HG03196 (cell line): ENCODE measurements around the gene UTF1.
"Not testable (repeated sequence)": the region's sequence is repeated elsewhere in the genome, so short reads cannot be mapped to it uniquely, and the experiment has no call there.

Source experiments
- ATAC-seq: cut with Tn5 transposase; IDR thresholded peaks from one replicate; pipeline ENCODE4 v1.9.1; 2021; ENCODE audit not compliant: unreplicated experiment

Gene UTF1

DNA sequence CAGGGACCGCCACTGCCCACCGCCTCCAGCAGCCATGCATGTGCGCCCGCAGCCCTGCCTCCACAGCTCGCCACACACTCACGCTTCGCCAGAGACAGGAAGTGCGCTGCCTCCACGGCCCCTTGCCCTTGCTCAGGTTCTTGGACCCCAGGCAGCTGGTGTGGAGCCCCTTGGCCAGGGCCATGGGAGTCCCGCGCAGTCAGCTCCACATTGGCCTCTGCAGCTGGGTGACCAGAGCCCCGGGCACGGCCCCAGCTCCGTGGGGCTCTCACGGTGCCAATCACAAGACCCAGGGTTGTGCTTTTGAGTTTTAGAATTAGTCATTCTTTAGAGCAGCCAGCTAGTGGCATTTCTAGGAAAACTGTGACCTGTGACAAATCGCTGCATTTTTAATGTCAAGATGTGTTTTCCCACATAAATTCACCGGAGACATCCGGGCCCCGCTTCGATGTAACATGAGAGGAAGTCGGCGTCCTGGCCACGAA, 4.3 kb upstream of the UTF1 start:
- ATAC-seq = no peak

DNA sequence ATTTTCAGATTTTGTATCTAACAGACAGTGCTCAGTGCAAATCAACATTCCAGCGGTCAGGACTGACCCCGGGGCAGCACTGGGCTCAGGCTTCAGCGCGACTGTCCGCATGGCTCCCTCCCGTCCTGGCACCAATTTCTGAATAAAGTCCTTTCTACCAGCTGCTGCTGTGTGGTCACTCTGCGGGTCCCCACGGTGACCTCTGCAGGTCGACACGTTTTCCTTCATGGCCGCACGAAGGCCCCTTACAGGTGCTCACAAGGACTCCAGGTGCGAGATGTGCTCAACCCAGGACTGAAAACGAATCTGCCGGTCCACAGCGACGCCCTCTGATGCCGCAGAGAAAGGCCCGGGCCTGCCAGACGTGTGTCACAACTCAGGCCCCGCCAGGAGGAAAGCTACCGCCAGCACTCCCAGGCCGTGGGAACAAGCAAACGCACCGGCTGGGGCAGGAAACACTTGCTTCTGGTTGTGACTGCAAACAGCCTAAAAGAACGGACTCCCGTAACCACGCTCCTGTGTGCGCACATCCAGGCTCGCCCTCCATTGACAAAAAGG, 3.7 kb upstream of the UTF1 start:
- ATAC-seq = no peak

DNA sequence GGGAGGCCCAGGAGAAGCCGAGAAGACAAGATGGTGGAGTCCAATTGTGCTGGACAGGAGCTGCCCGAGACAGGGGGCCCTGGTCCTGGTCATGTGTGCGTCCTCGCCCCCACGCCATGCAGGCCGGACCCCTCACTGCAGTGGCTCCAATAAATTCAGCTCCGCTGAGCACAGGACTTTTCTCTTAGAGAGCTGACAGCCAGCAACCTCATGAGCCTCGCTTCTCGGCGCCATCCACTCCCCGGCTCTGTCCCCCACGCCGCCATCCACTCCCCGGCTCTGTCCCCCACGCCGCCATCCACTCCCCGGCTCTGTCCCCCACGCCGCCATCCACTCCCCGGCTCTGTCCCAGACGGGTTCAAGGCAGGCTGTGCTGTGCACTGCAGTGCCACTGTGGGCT, 2.8 kb upstream of the UTF1 start:
- no peak for ATAC-seq

DNA sequence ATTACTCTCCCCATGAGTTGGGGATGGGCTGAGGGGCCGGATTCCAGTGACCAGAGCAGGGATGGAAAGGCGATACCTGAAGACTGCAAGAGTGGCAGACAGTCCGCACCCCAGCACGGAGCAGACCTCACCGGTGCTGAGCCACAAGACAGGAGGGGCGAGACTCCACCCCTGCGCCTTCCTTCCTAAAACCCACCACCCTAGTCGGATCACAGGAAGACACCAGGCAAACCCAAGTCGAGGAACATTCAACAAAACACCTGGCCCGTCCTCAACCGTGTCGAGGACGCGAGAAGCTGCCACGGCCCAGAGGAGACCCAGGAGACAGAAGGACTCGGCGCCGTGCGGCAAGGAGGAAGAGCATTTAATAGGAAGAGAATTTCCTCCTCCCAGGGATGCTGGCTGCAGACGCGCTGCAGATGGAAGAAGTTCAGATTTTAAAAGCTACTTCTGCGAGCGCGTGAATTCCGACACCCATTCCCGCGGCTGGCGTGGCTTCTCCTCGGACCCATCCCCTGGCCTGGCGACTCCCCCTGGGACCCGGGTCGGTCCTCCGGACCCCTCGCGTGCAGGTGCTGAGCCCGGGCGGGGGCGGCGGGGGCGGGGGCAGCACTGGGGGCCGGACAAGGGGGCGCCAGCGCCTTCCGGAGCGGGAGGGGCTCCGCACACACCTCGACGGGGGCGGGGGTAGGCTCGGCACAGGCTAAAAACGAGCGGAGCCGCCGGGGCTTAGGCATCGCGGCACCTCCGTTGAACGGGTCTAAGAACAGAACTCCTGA, 563 bp upstream of the UTF1 start:
- no peak for ATAC-seq

DNA sequence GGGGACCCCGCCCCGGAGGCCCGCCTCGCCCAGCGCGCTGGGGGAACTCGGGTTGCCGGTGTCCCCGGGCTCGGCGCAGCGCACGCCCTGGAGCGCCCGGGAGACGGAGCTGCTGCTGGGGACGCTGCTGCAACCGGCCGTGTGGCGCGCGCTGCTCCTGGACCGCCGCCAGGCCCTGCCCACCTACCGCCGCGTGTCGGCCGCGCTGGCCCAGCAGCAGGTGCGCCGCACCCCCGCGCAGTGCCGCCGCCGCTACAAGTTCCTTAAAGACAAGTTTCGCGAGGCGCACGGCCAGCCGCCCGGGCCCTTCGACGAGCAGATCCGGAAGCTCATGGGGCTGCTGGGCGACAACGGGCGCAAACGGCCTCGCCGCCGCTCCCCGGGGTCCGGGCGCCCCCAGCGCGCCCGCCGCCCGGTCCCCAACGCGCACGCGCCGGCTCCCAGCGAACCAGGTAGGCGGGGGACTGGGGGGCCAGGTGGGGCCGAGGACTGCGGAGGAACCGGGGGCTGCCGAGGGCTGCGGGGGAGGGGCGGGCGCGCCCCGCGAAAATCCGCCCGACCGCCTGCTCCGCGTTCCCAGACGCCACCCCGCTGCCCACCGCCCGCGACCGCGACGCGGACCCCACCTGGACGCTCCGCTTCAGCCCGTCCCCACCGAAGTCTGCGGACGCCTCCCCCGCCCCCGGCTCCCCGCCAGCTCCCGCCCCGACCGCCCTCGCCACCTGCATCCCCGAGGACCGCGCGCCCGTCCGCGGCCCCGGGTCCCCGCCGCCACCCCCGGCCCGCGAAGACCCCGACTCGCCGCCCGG, 574 bp downstream of the UTF1 start:
- ATAC-seq = no peak

DNA sequence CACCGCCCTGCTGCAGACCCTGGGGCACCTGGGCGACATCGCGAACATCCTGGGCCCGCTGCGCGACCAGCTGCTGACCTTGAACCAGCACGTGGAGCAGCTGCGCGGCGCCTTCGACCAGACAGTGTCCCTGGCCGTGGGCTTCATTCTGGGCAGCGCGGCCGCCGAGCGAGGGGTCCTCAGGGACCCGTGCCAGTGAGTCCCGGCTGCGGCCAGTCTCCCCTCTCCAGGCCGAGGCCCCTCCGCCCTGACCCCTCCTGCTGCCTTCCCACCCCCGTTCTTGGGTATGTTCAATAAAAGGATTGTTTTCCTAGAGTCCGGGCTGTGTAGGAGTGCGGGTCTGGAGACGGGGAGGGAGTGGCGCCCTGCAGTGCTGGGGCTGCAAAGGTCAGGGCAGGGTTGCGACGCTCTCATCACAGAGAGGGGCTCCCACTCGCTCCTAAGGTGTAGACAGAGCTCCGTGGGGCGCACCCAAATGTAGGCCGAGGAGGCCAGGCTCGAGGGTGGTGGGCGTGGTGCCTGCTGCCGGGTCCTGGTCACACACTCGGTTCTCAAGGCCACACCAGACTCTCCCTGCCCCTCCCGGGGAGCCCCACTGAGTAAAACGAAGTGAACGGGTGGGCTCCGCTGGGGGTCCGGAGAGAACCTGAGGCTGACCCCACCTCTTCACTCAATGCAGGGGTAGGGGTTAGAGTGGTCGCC, 1.4 kb downstream of the UTF1 start:
- no peak for ATAC-seq

DNA sequence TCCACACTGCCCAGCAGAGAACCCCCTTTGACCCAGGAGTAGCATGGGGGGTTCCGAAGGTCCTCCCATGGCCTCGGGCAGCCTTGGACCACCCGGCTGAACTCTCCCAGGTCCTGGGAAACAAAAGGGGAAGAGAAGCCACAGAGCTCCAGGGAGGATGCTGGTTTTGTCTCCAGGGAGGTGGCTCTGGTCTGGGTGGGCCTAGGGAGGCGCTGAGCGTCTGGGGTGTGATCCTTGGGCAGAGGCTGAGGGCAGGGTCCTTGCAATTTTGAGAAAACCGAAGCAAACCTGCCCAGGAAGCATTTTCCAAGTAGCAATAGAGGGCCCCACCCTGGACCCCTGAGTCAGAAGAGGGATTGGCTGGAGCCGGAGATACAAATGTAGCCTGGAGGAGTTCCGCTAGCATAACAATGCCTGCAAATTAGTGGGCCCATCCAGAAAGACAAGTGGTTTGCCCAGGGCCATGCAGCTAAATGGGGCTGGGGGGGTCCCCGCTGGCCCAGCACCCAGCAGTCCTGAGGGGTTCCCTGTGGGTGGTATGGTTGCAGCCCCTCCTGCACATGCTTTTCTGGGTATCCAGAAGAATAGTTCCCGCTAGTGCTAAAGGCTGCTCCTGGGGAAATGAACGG, 2.0 kb downstream of the UTF1 start:
- ATAC-seq = no peak

DNA sequence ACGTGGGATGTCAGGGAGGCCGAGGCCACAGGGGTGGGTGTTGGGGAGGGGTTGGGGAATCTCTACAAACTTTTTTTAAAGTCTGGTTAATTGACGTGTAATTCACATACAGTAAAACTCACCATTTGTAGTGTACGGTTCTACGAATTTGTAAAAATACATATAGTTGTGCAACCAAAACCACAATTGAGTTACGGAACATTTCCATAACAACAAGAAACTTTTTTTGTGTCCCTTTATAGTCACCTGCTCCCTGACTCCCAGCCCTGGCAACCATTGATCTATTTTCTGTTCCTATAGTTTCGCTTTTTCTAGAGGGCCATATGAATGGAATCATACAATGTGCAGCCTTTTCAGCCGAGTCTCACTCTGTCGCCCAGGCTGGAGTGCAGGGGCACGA, 4.8 kb downstream of the UTF1 start:
- not testable (repeated sequence) for ATAC-seq

DNA sequence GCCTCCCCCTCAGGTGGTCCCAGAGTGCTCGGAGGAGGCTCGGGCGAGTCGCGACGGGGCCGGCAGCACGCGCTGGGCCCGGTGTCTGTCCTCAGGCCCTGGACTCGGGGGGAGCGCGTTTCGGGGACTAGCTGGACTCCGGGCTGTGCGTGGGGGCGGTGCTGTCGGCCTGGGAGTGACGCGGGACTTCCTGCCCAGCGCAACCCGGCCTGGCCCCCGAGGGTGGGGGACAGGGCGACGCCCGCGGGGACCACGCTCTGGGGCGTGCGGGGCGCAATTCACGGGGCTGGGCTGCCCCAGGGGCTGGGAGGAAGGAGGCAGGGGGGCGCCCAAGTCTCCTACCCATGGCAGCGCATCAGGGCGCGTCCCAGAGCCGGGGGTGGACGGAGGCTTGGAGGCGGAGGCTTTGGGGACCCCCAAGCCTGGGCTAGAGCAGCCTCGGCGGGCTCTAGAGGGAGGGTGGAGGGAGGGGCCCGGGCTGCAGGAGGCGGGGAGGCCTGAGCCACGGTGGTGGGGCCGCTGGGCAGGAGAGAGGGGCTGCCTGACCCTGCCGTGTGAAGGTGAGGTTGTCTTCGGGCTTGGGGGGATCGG, 5.3 kb downstream of the UTF1 start:
- no peak for ATAC-seq

DNA sequence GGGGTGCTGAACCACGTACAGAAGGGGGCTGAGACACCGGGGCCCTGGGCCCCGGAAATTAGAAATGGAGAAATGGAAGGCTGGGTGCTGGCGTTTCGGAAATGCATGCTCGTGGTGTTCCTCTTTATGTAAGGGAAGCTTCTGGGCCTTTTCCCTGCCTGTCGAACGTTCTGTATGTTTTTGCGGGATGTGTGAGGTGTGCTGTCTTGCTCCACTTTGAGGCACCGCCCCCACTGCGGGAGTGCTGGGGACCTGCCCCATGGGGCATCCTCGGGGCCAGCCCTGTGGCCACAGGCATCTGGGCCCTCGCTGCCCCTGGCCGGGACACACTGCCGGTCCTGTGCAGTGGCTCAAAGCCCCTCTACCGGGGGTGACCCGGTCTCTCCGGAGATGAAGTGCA, 5.9 kb downstream of the UTF1 start:
- no peak for ATAC-seq

DNA sequence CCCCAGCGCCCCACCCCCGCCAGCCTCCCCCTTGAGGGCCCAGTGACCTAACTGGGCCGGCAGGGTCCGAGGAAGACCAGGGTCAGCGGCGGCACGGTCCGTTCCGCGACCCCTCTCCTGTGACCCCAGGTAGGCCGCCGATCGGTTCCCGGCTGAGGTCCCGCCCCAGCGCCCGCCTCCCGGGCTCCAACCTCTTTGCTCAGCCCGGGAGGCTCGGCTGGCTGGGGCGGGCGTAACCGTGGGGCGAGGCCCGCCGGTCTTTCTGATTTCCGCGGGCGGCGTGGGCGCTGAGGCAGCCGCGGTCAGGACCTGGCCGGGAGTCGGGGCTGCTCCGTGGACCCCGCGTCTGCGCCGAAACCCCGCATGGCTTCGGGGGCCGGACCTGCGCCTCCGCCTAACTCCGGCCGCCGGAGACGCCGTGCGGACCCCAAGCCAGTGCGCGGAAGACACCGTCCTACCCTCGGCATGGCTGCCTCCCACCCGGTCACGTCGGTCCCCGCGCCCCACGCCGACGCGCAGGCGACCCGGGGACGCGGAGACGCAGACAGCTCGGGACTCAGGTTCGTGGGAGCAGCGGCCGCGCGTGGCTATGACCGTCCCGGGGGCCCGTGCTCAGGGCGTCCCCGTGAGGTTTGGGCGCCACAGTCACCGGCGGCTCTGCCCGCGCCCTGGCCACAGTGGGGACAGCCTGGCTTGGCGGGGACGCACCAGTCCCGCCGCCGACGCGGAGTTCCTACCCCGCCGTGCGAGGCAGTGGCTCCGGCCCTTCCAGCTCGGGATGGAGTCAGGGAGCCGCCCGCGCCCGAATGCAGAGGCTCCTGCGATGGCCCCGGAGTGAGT, 6.6 kb downstream of the UTF1 start:
- ATAC-seq = no peak

DNA sequence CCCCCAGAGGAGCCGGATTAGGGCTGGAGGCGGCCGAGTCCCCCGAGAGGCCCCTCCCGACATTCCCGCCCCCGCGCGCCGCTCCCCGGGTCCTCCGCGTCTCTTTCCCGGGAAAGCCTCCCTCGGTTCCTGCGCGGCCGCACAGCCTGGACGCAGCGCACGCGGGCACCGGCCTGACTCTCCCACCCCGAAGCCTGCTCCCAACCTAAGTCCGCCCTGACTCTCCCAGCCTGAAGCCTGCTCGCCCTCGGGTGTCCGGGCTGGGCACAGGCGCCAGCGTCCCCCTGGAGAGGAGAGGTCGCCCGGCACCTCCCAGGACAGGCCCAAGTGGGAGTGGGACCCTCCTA, 7.2 kb downstream of the UTF1 start:
- ATAC-seq = no peak

DNA sequence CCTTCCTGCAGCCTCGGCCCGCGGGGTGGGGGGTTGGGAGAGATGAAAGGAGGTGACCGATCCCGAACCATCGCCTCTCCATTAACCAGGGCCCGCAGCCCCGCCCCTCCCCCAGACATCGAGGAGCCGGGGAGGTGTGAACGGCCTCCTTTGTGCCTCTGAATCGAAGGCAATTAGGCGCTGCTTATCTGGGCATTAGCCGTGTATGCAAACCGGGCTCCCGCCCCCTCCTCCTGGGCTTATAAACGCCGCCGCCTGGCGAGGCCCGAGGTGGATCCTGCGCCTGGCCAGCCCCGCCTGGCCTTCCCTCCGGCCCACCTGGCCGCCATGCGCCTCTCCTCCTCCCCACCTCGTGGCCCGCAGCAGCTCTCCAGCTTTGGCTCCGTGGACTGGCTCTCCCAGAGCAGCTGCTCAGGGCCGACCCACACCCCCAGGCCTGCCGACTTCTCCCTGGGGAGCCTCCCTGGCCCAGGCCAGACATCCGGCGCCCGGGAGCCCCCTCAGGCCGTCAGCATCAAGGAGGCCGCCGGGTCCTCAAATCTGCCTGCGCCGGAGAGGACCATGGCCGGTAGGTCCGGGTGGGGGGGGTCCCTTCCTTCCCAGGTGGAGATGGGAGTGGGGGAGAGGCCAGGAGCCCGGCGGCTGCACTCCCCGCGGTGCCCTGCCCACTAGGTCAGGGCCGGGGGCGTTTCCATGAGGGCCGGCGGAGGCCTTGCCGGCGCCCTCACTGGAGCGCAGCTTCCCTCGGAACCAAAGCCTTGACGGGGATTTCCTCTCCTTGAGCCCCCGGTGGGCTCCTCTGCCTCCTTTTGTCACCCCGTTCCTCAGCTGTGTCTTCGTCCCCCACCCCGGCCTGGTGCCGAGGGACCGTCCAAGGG, 7.8 kb downstream of the UTF1 start, which contains the start of gene VENTX:
VENTX (plus strand) TSS at position 268 of the 878 bp plus-strand sequence; CDS start at position 328, 60 bp downstream.
- ATAC-seq = no peak

DNA sequence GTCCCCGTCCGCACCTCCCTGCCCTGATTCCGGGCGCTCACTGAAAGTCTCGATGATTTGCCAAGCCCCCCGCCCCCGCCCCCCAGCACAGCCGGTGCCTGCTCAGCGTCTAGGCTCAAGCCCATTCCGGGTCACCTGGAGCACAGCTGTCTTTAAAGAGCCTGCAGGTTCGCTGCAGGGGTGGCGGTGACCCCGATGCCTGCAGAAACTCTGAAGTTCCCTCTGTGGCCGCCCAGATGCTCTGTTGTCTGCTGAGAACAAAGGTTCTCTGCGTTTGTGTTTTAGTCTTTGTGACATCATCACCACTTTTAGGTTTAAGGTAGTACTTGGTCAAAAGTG, 8.4 kb downstream of the UTF1 start:
- ATAC-seq = no peak

DNA sequence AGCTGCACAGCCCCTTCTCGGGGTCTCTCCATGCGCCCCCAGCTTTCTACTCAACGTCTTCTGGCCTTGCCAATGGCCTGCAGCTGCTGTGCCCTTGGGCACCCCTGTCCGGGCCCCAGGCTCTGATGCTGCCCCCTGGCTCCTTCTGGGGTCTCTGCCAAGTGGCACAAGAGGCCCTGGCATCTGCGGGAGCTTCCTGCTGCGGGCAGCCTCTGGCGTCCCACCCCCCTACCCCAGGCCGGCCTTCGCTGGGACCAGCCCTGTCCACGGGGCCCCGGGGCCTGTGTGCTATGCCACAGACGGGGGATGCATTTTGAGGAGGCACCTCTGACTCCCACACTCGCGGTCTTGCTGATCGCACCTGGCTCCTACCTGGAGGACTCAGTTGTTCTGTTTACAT, 10.0 kb downstream of the UTF1 start:
- ATAC-seq = no peak

DNA sequence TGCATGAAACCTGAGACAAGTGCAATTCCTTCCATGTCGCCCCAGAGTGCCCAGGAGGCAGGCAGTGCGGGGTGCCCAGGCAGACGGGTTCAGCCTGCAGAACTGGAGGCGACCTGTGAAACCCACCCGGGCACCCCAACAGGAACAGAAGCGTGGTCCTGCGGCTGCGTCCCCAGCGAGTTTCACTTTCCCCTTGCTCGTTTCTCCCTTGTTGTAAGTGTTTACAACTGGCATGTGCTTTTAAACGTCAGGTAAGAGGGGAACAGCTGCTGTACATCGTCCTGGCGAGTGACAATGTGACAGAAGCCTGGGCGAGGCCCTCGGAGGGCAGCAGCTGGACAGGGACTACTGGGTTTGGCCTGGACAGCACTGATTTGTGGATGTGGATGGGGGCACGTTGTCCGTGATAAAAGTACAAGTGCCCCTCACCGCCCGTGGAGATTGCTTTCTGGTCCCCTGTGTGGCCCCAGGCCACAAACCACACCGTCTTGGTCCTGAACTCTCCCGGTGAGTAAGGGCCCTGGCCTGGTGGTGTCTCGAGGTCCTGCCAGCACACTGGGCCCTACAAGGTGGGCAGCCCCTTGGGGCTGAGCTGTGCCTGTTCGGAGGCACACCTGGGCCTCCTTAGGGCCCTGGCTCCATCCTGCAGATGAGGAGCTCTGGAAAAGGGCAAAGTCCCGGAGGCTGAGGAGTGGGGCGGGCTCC, 11.6 kb downstream of the UTF1 start:
- ATAC-seq = no peak

DNA sequence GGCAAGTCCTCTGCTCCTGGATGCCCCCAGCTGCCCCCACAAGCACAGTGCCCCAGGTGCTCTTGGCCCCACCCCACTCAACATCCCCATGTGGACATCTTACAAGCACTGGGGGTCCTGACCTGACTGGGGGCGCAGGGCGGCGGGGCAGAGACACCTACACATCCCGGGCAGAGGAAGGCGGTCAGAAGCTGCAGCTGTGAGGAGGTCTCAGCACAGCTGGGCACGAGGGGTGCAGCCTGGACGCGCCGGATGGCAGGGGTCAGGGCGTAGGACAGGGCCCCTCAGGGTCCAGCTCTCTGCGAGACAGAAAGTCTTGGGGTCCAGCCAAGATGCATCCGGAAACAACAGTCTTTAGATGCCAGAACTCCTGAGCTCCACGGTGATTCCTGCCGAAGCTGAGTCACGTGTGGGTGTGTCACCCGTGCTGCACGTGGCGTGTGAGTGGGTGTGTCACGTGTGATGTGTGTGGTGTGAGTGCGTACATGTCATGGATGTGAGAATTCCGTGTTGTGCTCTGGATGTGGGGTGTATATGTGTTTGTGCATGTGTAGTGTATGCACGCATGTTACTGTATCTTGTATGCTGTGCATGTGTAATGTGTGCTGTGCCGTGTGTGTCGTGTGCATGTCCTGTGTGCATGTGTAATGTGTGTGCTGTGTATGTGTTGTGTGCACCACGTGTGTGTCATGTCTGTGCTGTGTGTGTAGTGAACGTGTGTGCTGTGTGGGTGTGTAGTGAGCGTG, 12.8 kb downstream of the UTF1 start:
- no peak for ATAC-seq
